Tibial nerve (tissue), 4 donors: ENCODE data around the gene FTSJ3. TPM values are rescaled to one million over a fixed set of nuclear protein-coding genes. Genes with fewer than 3 reads are reported as not detected.

Experiments used
- DNase-seq, 2 donors: peaks; one replicate each; pipeline ENCODE4 v3.0.0-alpha.2; 2019; ENCODE audit warnings: low spot score in 2 of 2
- H3K27ac ChIP-seq, 4 donors: fragments of 200-600 bp; sonication (generic) in 3 of 4; one replicate each; pipeline ENCODE4 v1.5.1; 2017 to 2019; ENCODE audit warnings: mild to moderate bottlenecking in 1 of 4
- H3K27me3 ChIP-seq, 2 donors: fragments of 200-600 bp; sonication (generic) in 1 of 2; one replicate each; pipeline versions ENCODE4 v1.5.1 to v1.6.0; 2017 to 2019
- H3K36me3 ChIP-seq, 3 donors: fragments of 200-600 bp; sonication (generic); one replicate each; pipeline ENCODE4 v1.5.1; 2018 to 2019
- H3K4me1 ChIP-seq, 4 donors: fragments of 200-600 bp; sonication (generic) in 3 of 4; one replicate each; pipeline ENCODE4 v1.5.1; 2017 to 2019
- H3K4me3 ChIP-seq, 4 donors: fragments of 200-600 bp; sonication (generic) in 3 of 4; one replicate each; pipeline ENCODE4 v1.5.1; 2017 to 2019; ENCODE audit warnings: mild to moderate bottlenecking in 1 of 4, moderate library complexity in 1 of 4
- H3K9me3 ChIP-seq, 4 donors: fragments of 200-600 bp; sonication (generic) in 3 of 4; one replicate each; pipeline ENCODE4 v1.5.1; 2017 to 2019
- CTCF ChIP-seq, 5 experiments: fragments of 200-600 bp in 3 of 5; fragments of 450-650 bp in 2 of 5; sonication (generic) in 3 of 5; IDR thresholded peaks; one replicate each; pipeline ENCODE4 v1.5.1; 2016 to 2019; ENCODE audit warnings: antibody characterized with exemption in 5 of 5, mild to moderate bottlenecking in 3 of 5, moderate library complexity in 2 of 5
- EP300 ChIP-seq, 2 donors: sonication (generic); formaldehyde crosslinking; IDR thresholded peaks; one replicate each; pipeline ENCODE4 v1.6.1; 2017; ENCODE audit warnings: antibody characterized with exemption in 2 of 2, mild to moderate bottlenecking in 1 of 2
- POLR2A ChIP-seq, 2 donors: fragments of 450-650 bp; IDR thresholded peaks; one replicate each; pipeline ENCODE4 v1.6.1; 2017; ENCODE audit warnings: antibody characterized with exemption in 2 of 2, mild to moderate bottlenecking in 2 of 2, moderate library complexity in 2 of 2
- WGBS, 2 donors: methylation state at CpG; one replicate each; pipeline ENCODE4 v1.1.5; 2018; 5-methylcytosine and 5-hydroxymethylcytosine counted together
- total RNA-seq, 4 donors: library from RNA; depleted of rRNA; stranded (reverse); fragments of >200 nt; gene quantifications; one replicate each; pipeline ENCODE4 v1.1.0, GENCODE V29; 2016

Gene FTSJ3
- total RNA-seq, 4 donors from 2014 or later: 32.8 to 69.3 (median 43.2) TPM

GRCh38 chr17:63823659-63824331 lies 3.7 kb downstream of the FTSJ3 start:
- H3K4me3 ChIP-seq: no peak overlapping the region
- TF ChIP-seq EP300 (IDR thresholded peaks at IDR 0.05): no peak
- no peak for TF ChIP-seq CTCF (IDR thresholded peaks at IDR 0.05)
- no peak for TF ChIP-seq POLR2A (IDR thresholded peaks at IDR 0.05)
- no peak for DNase-seq
- H3K27ac ChIP-seq: no peak overlapping the region
- H3K9me3 ChIP-seq: no peaks in the 10 kb centered on the region
- no peaks in the 10 kb centered on the region for H3K27me3 ChIP-seq
- peaks cover 0 to 27% (median 16%) of the 10 kb centered on the region in 4 donors for H3K4me1 ChIP-seq
- H3K36me3 ChIP-seq: peaks cover 7 to 71% (median 47%) of the 10 kb centered on the region in 3 donors
- WGBS, 2 donors: 90 to 94% methylated on average over 13 of the region's 13 CpGs

GRCh38 chr17:63822537-63822936 lies 4.9 kb downstream of the FTSJ3 start:
- no peak for DNase-seq
- Histone ChIP-seq H3K4me3 (no peak overlapping the region), H3K36me3 (peaks cover 7 to 84% (median 59%) of the 10 kb centered on the region in 3 donors), H3K4me1 (peaks cover 0 to 17% (median 7%) of the 10 kb centered on the region in 4 donors), H3K27ac (no peak overlapping the region), H3K27me3 (no peaks in the 10 kb centered on the region), H3K9me3 (no peaks in the 10 kb centered on the region)
- TF ChIP-seq EP300 (IDR thresholded peaks at IDR 0.05): no peak
- TF ChIP-seq POLR2A (IDR thresholded peaks at IDR 0.05): no peak
- no peak for TF ChIP-seq CTCF (IDR thresholded peaks at IDR 0.05)

- Histone ChIP-seq H3K9me3 (no peaks in the 10 kb centered on the region), H3K4me3 (no peak overlapping the region), H3K36me3 (peaks cover 7 to 91% (median 66%) of the 10 kb centered on the region in 3 donors), H3K4me1 (peaks cover 0 to 17% (median 7%) of the 10 kb centered on the region in 4 donors), H3K27me3 (no peaks in the 10 kb centered on the region), H3K27ac (no peak overlapping the region)
- DNase-seq: no peak
- TF ChIP-seq CTCF (IDR thresholded peaks at IDR 0.05): no peak
- no peak for TF ChIP-seq POLR2A (IDR thresholded peaks at IDR 0.05)
- TF ChIP-seq EP300 (IDR thresholded peaks at IDR 0.05): no peak
- 79 to 83% methylated on average over 6 of the region's 6 CpGs for WGBS, 2 donors
These were observed 5.7 kb downstream of the FTSJ3 start for GRCh38 chr17:63821804-63822203.

- Histone ChIP-seq H3K4me1 (peaks cover 0 to 12% (median 4%) of the 10 kb centered on the region in 4 donors), H3K27ac (no peak overlapping the region), H3K9me3 (no peaks in the 10 kb centered on the region), H3K4me3 (no peak overlapping the region), H3K27me3 (no peaks in the 10 kb centered on the region), H3K36me3 (peaks cover 7 to 99% (median 72%) of the 10 kb centered on the region in 3 donors)
- no peak for DNase-seq
- TF ChIP-seq EP300 (IDR thresholded peaks at IDR 0.05): no peak
- TF ChIP-seq POLR2A (IDR thresholded peaks at IDR 0.05): no peak
- TF ChIP-seq CTCF (IDR thresholded peaks at IDR 0.05): no peak
- WGBS, 2 donors: 76 to 84% methylated on average over 10 of the region's 10 CpGs
These were observed 6.4 kb downstream of the FTSJ3 start for GRCh38 chr17:63820963-63821561.
